ENCODE data around the gene MAEA. TPM values are rescaled to one million over a fixed set of nuclear protein-coding genes. Genes with fewer than 3 reads are reported as not detected.

The MAEA gene
- polyA plus RNA-seq, 2 of the 4 experiments (the other 2 are of a cell fraction) = 46.1 to 58.4 TPM

GRCh38 chr4:1384675-1385372 lies 95.1 kb downstream of the MAEA start:
- 90% methylated on average over 2 of the region's 16 CpGs for WGBS (ENCODE audit: missing lambda C conversion rate)
- no peak overlapping the region for H3K4me2 ChIP-seq
- FAIRE-seq (no peak), ATAC-seq (no peak), DNase-seq (ENCODE audit: low read depth in 1 of 2, low spot score in 1 of 2) (no peak)
- H3K4me3 ChIP-seq = no peak overlapping the region
- peaks cover 7% of the 10 kb centered on the region; the same call in 1 of the 3 replicates for H3K9me3 ChIP-seq
- H3K4me1 ChIP-seq = no peaks in the 10 kb centered on the region
- no peak overlapping the region for H3K27ac ChIP-seq
- CTCF ChIA-PET = no interaction called here
- POLR2A ChIA-PET = no interaction called here
- TF ChIP-seq ZC3H11A (IDR thresholded peaks at IDR 0.05) (no peak), MAZ (IDR thresholded peaks at IDR 0.05; ENCODE audit: borderline replicate concordance, low read depth, low read length) (no peak), TP53 (CRISPR knock-in tag; IDR thresholded peaks at IDR 0.05) (no peak), CHD4 (IDR thresholded peaks at IDR 0.05; ENCODE audit: borderline replicate concordance) (no peak), BCL3 (IDR thresholded peaks at IDR 0.05) (no peak), FOSL2 (IDR thresholded peaks at IDR 0.05) (no peak), FOSL2 (CRISPR knock-in tag; IDR thresholded peaks at IDR 0.05) (no peak), USF2 (IDR thresholded peaks at IDR 0.05) (no peak), CBX2 (IDR thresholded peaks at IDR 0.05; ENCODE audit: borderline replicate concordance, low read depth) (no peak), SMC3 (IDR thresholded peaks at IDR 0.05) (no peak), HES2 (IDR thresholded peaks at IDR 0.05) (no peak), CBX8 (IDR thresholded peaks at IDR 0.05) (no peak)

- CTCF ChIA-PET = no interaction called here
- no peak; a peak in 1 of 6 replicates for ATAC-seq
- POLR2A ChIA-PET = no interaction called here
- no peak for DNase-seq (ENCODE audit: low read depth in 1 of 2, low spot score in 1 of 2)
- 99% methylated on average over 8 of the region's 44 CpGs for WGBS (ENCODE audit: missing lambda C conversion rate)
- no peak overlapping the region for H3K27ac ChIP-seq
- H3K9me3 ChIP-seq = peaks cover 7% of the 10 kb centered on the region; the same call in 1 of the 3 replicates
- FAIRE-seq = no peak
- TF ChIP-seq HDAC2 (IDR thresholded peaks at IDR 0.05) (no peak), ATOH8 (CRISPR knock-in tag; IDR thresholded peaks at IDR 0.05; ENCODE audit: low read depth) (no peak), USF2 (IDR thresholded peaks at IDR 0.05) (no peak)
- H3K4me3 ChIP-seq = no peak overlapping the region
- H3K4me1 ChIP-seq = no peaks in the 10 kb centered on the region
- no peak overlapping the region for H3K4me2 ChIP-seq
These were observed 96.0 kb downstream of the MAEA start for GRCh38 chr4:1385373-1386340.

Other genes starting within 250 kb of the MAEA start
- 3.0 and 3.6 TPM in 2 replicates for gene RNF212, start 176.3 kb upstream of the MAEA start, polyA plus RNA-seq (2011; rRNA removed)
- 2.1 to 3.9 TPM (median 3.0 TPM) in 3 replicates for gene RNF212, start 176.3 kb upstream of the MAEA start, polyA plus RNA-seq (2017; fragmentation: RNase III; extraction: RNeasy Plus Mini Kit Qiagen cat#74134 plus additional on column Dnase treatment)
- gene SPON2, start 117.3 kb upstream of the MAEA start, polyA plus RNA-seq (2011; rRNA removed) = 0.12 and 0.24 TPM in 2 replicates
- gene SPON2, start 117.3 kb upstream of the MAEA start, polyA plus RNA-seq (2017; fragmentation: RNase III; extraction: RNeasy Plus Mini Kit Qiagen cat#74134 plus additional on column Dnase treatment) = 0.07 to 0.54 TPM (median 0.15 TPM) in 3 replicates
- gene CTBP1, start 40.8 kb upstream of the MAEA start, polyA plus RNA-seq (2011; rRNA removed) = 39.3 and 43.1 TPM in 2 replicates
- gene CTBP1, start 40.8 kb upstream of the MAEA start, polyA plus RNA-seq (2017; fragmentation: RNase III; extraction: RNeasy Plus Mini Kit Qiagen cat#74134 plus additional on column Dnase treatment) = 85.3 to 94.1 TPM (median 93.1 TPM) in 3 replicates
- 6.3 and 6.9 TPM in 2 replicates for gene UVSSA, start 57.3 kb downstream of the MAEA start, polyA plus RNA-seq (2011; rRNA removed)
- 4.3 to 5.4 TPM (median 4.5 TPM) in 3 replicates for gene UVSSA, start 57.3 kb downstream of the MAEA start, polyA plus RNA-seq (2017; fragmentation: RNase III; extraction: RNeasy Plus Mini Kit Qiagen cat#74134 plus additional on column Dnase treatment)
- gene NKX1-1, start 116.6 kb downstream of the MAEA start, polyA plus RNA-seq (2011; rRNA removed) = not detected in 2 replicates
- not detected in 3 replicates for gene NKX1-1, start 116.6 kb downstream of the MAEA start, polyA plus RNA-seq (2017; fragmentation: RNase III; extraction: RNeasy Plus Mini Kit Qiagen cat#74134 plus additional on column Dnase treatment)

All from A549 (cell line).